B cell (primary cell): ENCODE measurements around the gene AKAP6. TPM values are rescaled to one million over a fixed set of nuclear protein-coding genes. Genes with fewer than 3 reads are reported as not detected.

Experiments used
- ATAC-seq: fragments of 200-7000 bp; cut with Tn5 transposase; one replicate; pipeline ENCODE4 v1.10.0; 2021; ENCODE audit warnings: low read depth, mild to moderate bottlenecking, moderate number of reproducible peaks, moderate library complexity
- CTCF ChIA-PET: fragments of 350-600 bp; sonication (Branson Sonifier 250); formaldehyde crosslinking; loops from one replicate; lab custom pipeline; 2021; ENCODE audit warnings: antibody characterized with exemption, inconsistent platforms; lab: Charles Lee
- POLR2A ChIA-PET: fragments of 350-600 bp; sonication (Branson Sonifier 250); formaldehyde crosslinking; loops from one replicate; lab custom pipeline; 2021; ENCODE audit warnings: antibody characterized with exemption; lab: Charles Lee
- DNase-seq: peaks from one replicate; pipeline ENCODE4 v3.0.0; 2013
- H2AFZ ChIP-seq: 2 replicates; pipeline ENCODE4 v1.6.1; 2012; ENCODE audit warnings: mild to moderate bottlenecking, low read depth, low read length; ENCODE audit not compliant: insufficient read depth, poor library complexity, severe bottlenecking
- H3K27ac ChIP-seq, 2 donors: 1 replicate in 1 of 2; 2 replicates in 1 of 2; pipeline ENCODE4 v1.5.1; 2012 to 2013; ENCODE audit warnings: low read length in 2 of 2, mild to moderate bottlenecking in 2 of 2, moderate library complexity in 1 of 2
- H3K27me3 ChIP-seq, 4 experiments: fragments of 200-600 bp in 1 of 4; sonication (generic) in 1 of 4; replicated peaks in 1 of 4; 1 replicate in 2 of 4; 2 replicates in 2 of 4; pipeline versions ENCODE4 v1.6.1 to v1.7.0; 2013 to 2016; ENCODE audit warnings: low read length in 3 of 4, mild to moderate bottlenecking in 2 of 4, mixed read lengths in 1 of 4, moderate library complexity in 1 of 4; ENCODE audit not compliant: insufficient read depth in 4 of 4, control insufficient read depth in 3 of 4; ENCODE audit errors: control extremely low read depth in 1 of 4
- H3K36me3 ChIP-seq, 2 experiments: replicated peaks in 1 of 2; 1 replicate in 1 of 2; 2 replicates in 1 of 2; pipeline versions ENCODE4 v1.6.1 to v1.7.1; 2013; ENCODE audit warnings: low read length in 1 of 2; ENCODE audit not compliant: insufficient read depth in 2 of 2, control insufficient read depth in 1 of 2; ENCODE audit errors: control extremely low read depth in 1 of 2, extremely low read depth in 1 of 2
- H3K4me1 ChIP-seq, 2 donors: fragments of 200-600 bp in 1 of 2; sonication (generic) in 1 of 2; 1 replicate in 1 of 2; 2 replicates in 1 of 2; pipeline versions ENCODE4 v1.5.1 to v1.6.1; 2013 to 2017; ENCODE audit warnings: low read length in 2 of 2; ENCODE audit not compliant: control insufficient read depth in 2 of 2, insufficient read depth in 2 of 2
- H3K4me2 ChIP-seq: replicated peaks from 2 replicates; pipeline ENCODE3; 2012; ENCODE audit warnings: mild to moderate bottlenecking, low read depth, low read length; ENCODE audit not compliant: poor library complexity, severe bottlenecking
- H3K4me3 ChIP-seq, 5 experiments: fragments of 200-600 bp in 1 of 5; sonication (generic) in 1 of 5; 1 replicate in 3 of 5; 2 replicates in 2 of 5; pipeline versions ENCODE4 v1.5.1 to v1.7.0; 2011 to 2016; ENCODE audit warnings: low read length in 4 of 5, mild to moderate bottlenecking in 4 of 5, low read depth in 2 of 5, control low read depth in 1 of 5, moderate library complexity in 1 of 5; ENCODE audit not compliant: insufficient read depth in 1 of 5; ENCODE audit errors: control extremely low read depth in 1 of 5, extremely low read depth in 1 of 5
- H3K79me2 ChIP-seq: fragments of 200-600 bp; sonication (generic); one replicate; pipeline ENCODE4 v1.6.0; 2016; ENCODE audit warnings: low read length; ENCODE audit not compliant: control insufficient read depth, insufficient read depth
- H3K9ac ChIP-seq: fragments of 200-600 bp; sonication (generic); 2 replicates; pipeline ENCODE4 v1.6.1; 2017; ENCODE audit warnings: mild to moderate bottlenecking, low read length, moderate library complexity
- H3K9me3 ChIP-seq, 3 donors: one replicate each; pipeline versions ENCODE4 v1.6.1 to v1.7.1; 2013; ENCODE audit warnings: low read length in 2 of 3; ENCODE audit not compliant: control insufficient read depth in 2 of 3, insufficient read depth in 1 of 3; ENCODE audit errors: control extremely low read depth in 1 of 3
- H4K20me1 ChIP-seq: 2 replicates; pipeline ENCODE4 v1.6.0; 2012; ENCODE audit warnings: mild to moderate bottlenecking, low read length; ENCODE audit not compliant: insufficient read depth, control insufficient read depth, poor library complexity, severe bottlenecking
- H3K27ac Mint-ChIP-seq: one replicate; pipeline ENCODE4 v1.8.0; 2021; ENCODE audit warnings: mixed read lengths
- H3K27me3 Mint-ChIP-seq: one replicate; pipeline ENCODE4 v1.8.0; 2021; ENCODE audit warnings: mixed read lengths
- H3K4me1 Mint-ChIP-seq: one replicate; pipeline ENCODE4 v1.8.0; 2021; ENCODE audit warnings: mixed read lengths
- H3K4me3 Mint-ChIP-seq: one replicate; pipeline ENCODE4 v1.8.0; 2021; ENCODE audit warnings: mixed read lengths
- H3K9me3 Mint-ChIP-seq: one replicate; pipeline ENCODE4 v1.8.0; 2022; ENCODE audit warnings: mixed read lengths; ENCODE audit not compliant: insufficient read depth
- CTCF ChIP-seq: fragments of 200-600 bp; IDR thresholded peaks from one replicate; pipeline ENCODE4 v1.8.0; 2022; ENCODE audit warnings: antibody characterized with exemption, mild to moderate bottlenecking
- EZH2 ChIP-seq: IDR thresholded peaks from 2 replicates; pipeline ENCODE4 v1.6.1; 2012; ENCODE audit warnings: borderline replicate concordance, low read depth, mild to moderate bottlenecking, moderate library complexity, low read length; ENCODE audit not compliant: insufficient read depth, poor library complexity, severe bottlenecking
- WGBS: methylation state at CpG from one replicate; pipeline ENCODE4 v1.1.5; 2013; ENCODE audit warnings: missing lambda C conversion rate; ENCODE audit not compliant: insufficient coverage; 5-methylcytosine and 5-hydroxymethylcytosine counted together
- intact Hi-C: fragments of 100-400 bp; cut with micrococcal nuclease; formaldehyde crosslinking; loops from one replicate; pipeline ENCODE4 v1.10.0; 2022
- polyA plus RNA-seq: library from polyadenylated mRNA; depleted of rRNA; stranded (reverse); fragments of >200 nt; gene quantifications from 2 replicates; pipeline ENCODE4 v1.2.3, GENCODE V29; 2012
- total RNA-seq, 2 donors: library from RNA; stranded (reverse); fragments of 120-200 nt in 1 of 2; gene quantifications; 1 replicate in 1 of 2; 2 replicates in 1 of 2; pipeline versions ENCODE4 v1.2.3 to v1.2.4, GENCODE V29; 2013 to 2022

AKAP6 gene
- total and polyA plus RNA-seq, 2 donors (not counting 1 experiment from before 2014, with no cell fraction given) = 1.4 to 2.8 TPM

GRCh38 chr14:32835924-32836323 lies 506.8 kb downstream of the AKAP6 start:
- Histone ChIP-seq H3K79me2 (no peaks in the 10 kb centered on the region), H3K4me1 (no peaks in the 10 kb centered on the region), H3K36me3 (no peaks in the 10 kb centered on the region), H4K20me1 (no peaks in the 10 kb centered on the region), H3K27me3 (no peaks in the 10 kb centered on the region), H3K4me2 (no peak overlapping the region), H3K9me3 (no peaks in the 10 kb centered on the region), H3K9ac (no peak overlapping the region), H3K27ac (no peak overlapping the region), H3K4me3 (no peak overlapping the region), H2AFZ (no peak overlapping the region)
- CTCF ChIA-PET = no interaction called here
- intact Hi-C loops = no loop called here
- no peak overlapping the region for H3K4me3 Mint-ChIP-seq
- H3K27ac Mint-ChIP-seq = no peak overlapping the region
- H3K4me1 Mint-ChIP-seq = no peaks in the 10 kb centered on the region
- ATAC-seq (no peak), DNase-seq (no peak)
- 100% methylated on average over 1 of the region's 3 CpGs for WGBS
- no peaks in the 10 kb centered on the region for H3K27me3 Mint-ChIP-seq
- H3K9me3 Mint-ChIP-seq = no peaks in the 10 kb centered on the region
- no peak for TF ChIP-seq EZH2
- TF ChIP-seq CTCF = no peak
- POLR2A ChIA-PET = no interaction called here

GRCh38 chr14:32841698-32842097 lies 512.6 kb downstream of the AKAP6 start:
- no peaks in the 10 kb centered on the region for H4K20me1 ChIP-seq
- H3K9me3 ChIP-seq = no peaks in the 10 kb centered on the region
- Mint-ChIP-seq H3K9me3 (no peaks in the 10 kb centered on the region), H3K4me1 (no peaks in the 10 kb centered on the region), H3K4me3 (no peak overlapping the region), H3K27ac (no peak overlapping the region), H3K27me3 (no peaks in the 10 kb centered on the region)
- no peak overlapping the region for H3K4me2 ChIP-seq
- POLR2A ChIA-PET = no interaction called here
- no peak overlapping the region for H2AFZ ChIP-seq
- H3K36me3 ChIP-seq = no peaks in the 10 kb centered on the region
- no peak for DNase-seq
- ATAC-seq = no peak
- CTCF ChIA-PET = no interaction called here
- H3K27me3 ChIP-seq = no peaks in the 10 kb centered on the region
- no peak overlapping the region for H3K27ac ChIP-seq
- no peaks in the 10 kb centered on the region for H3K4me1 ChIP-seq
- no peak overlapping the region for H3K9ac ChIP-seq
- no peaks in the 10 kb centered on the region for H3K79me2 ChIP-seq
- intact Hi-C loops = no loop called here
- TF ChIP-seq CTCF (no peak), EZH2 (no peak)
- no peak overlapping the region for H3K4me3 ChIP-seq
